Left lung (tissue), 10 donors: Measurements from ENCODE around the gene CALR. TPM values are rescaled to one million over a fixed set of nuclear protein-coding genes. Genes with fewer than 3 reads are reported as not detected.
A peak's percentile ranks its signal among the peaks of the same experiment; 100 is the strongest.

Source experiments
- ATAC-seq: fragments of 200-7000 bp; cut with Tn5 transposase; one replicate; pipeline ENCODE4 v1.9.1; 2020; ENCODE audit warnings: moderate library complexity
- DNase-seq, 4 donors: peaks; one replicate each; pipeline ENCODE4 v3.0.0-alpha.2; 2013 to 2020
- H3K27ac ChIP-seq, 2 donors: fragments of 200-600 bp; sonication (generic) in 1 of 2; one replicate each; pipeline versions ENCODE4 v1.5.0 to v1.8.0; 2020 to 2021
- H3K27me3 ChIP-seq, 2 donors: fragments of 200-600 bp; sonication (generic) in 1 of 2; one replicate each; pipeline versions ENCODE4 v1.5.0 to v1.8.0; 2020 to 2021
- H3K36me3 ChIP-seq, 2 donors: fragments of 200-600 bp; sonication (generic) in 1 of 2; one replicate each; pipeline versions ENCODE4 v1.5.0 to v1.8.0; 2020 to 2021
- H3K4me1 ChIP-seq, 2 donors: fragments of 200-600 bp; one replicate each; pipeline ENCODE4 v1.8.0; 2021
- H3K4me3 ChIP-seq, 2 donors: fragments of 200-600 bp; sonication (generic) in 1 of 2; one replicate each; pipeline versions ENCODE4 v1.5.0 to v1.8.0; 2020 to 2021; ENCODE audit warnings: mild to moderate bottlenecking in 1 of 2
- H3K9me3 ChIP-seq, 2 donors: fragments of 200-600 bp; sonication (generic) in 1 of 2; one replicate each; pipeline versions ENCODE4 v1.5.0 to v1.8.0; 2020 to 2021
- intact Hi-C, 2 donors: fragments of 100-400 bp; cut with DNase I; formaldehyde crosslinking; loops; one replicate each; pipeline versions ENCODE4 v1.11.2 to v1.14.2; 2022
- polyA plus RNA-seq, 6 donors: library from polyadenylated mRNA; unstranded; fragments of 120-200 nt; gene quantifications; one replicate each; pipeline ENCODE4 v1.2.1, GENCODE V29; 2013; ENCODE audit not compliant: insufficient read length in 6 of 6
- total RNA-seq, 2 donors: library from RNA; stranded (reverse); fragmentation: NEBNext Ultra II Directional; extraction: Animal tissue kit (Norgen Biotek cat#: 25700); gene quantifications; one replicate each; pipeline ENCODE4 v1.2.1, GENCODE V29; 2021
- TF ChIP-seq, protein P1 (sequence below), 2 donors: fragments of 200-600 bp; sonication (generic) in 1 of 2; IDR thresholded peaks; one replicate each; pipeline versions ENCODE4 v1.5.0 to v1.8.0; 2021; ENCODE audit warnings: antibody characterized with exemption in 2 of 2
- donor health status: DM: no; HTN: yes; CAD: no.
- donor health status: DM: no; HTN: no; CAD: no.

The CALR gene
- total and polyA plus RNA-seq, 8 donors, result 654 to 1,778 (median 814) TPM

DNA sequence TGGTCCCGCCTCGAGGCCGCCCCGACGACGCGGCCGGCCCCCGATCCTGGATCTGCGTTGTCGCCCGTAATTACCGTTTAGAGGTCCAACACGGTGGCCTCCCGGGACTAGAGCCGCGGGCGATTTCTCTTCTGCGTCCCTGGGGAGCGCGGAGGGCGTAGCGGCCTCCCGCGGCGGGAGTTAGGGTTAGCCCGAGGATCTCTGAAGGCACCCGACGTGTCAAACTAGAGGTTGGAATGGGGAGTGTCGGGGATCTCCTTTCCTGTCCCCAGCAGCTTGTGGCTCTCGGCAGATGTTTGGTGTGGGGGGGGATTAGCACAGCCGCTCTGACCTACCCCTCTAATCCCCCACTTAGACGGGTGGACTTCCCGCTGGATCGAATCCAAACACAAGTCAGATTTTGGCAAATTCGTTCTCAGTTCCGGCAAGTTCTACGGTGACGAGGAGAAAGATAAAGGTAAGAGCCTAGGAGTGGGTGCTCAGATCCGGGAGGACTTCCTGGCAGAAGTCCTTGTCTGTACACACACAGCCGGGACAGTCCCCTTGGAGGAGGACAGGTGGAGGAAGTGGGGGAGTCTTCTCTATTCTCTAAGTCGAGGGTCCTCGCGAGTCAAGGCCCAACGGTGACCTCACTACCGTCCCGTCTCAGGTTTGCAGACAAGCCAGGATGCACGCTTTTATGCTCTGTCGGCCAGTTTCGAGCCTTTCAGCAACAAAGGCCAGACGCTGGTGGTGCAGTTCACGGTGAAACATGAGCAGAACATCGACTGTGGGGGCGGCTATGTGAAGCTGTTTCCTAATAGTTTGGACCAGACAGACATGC, 581 bp downstream of the CALR start:
- peak overlapping the region; percentile 87 to 93 for H3K27ac ChIP-seq
- no peak for DNase-seq
- peaks cover 4 to 49% of the 10 kb centered on the region in 2 donors for H3K36me3 ChIP-seq
- no peaks in the 10 kb centered on the region for H3K27me3 ChIP-seq
- ATAC-seq, result peak; percentile 25
- intact Hi-C loops, result no loop called here
- H3K4me1 ChIP-seq, result peaks cover 31 to 67% of the 10 kb centered on the region in 2 donors
- H3K4me3 ChIP-seq, result peak overlapping the region; percentile 89 to 100
- TF ChIP-seq, protein P1, sequence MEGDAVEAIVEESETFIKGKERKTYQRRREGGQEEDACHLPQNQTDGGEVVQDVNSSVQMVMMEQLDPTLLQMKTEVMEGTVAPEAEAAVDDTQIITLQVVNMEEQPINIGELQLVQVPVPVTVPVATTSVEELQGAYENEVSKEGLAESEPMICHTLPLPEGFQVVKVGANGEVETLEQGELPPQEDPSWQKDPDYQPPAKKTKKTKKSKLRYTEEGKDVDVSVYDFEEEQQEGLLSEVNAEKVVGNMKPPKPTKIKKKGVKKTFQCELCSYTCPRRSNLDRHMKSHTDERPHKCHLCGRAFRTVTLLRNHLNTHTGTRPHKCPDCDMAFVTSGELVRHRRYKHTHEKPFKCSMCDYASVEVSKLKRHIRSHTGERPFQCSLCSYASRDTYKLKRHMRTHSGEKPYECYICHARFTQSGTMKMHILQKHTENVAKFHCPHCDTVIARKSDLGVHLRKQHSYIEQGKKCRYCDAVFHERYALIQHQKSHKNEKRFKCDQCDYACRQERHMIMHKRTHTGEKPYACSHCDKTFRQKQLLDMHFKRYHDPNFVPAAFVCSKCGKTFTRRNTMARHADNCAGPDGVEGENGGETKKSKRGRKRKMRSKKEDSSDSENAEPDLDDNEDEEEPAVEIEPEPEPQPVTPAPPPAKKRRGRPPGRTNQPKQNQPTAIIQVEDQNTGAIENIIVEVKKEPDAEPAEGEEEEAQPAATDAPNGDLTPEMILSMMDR (IDR thresholded peaks at IDR 0.05), result peak in 1 of 2 donors; percentile 9
- no peaks in the 10 kb centered on the region for H3K9me3 ChIP-seq

DNA sequence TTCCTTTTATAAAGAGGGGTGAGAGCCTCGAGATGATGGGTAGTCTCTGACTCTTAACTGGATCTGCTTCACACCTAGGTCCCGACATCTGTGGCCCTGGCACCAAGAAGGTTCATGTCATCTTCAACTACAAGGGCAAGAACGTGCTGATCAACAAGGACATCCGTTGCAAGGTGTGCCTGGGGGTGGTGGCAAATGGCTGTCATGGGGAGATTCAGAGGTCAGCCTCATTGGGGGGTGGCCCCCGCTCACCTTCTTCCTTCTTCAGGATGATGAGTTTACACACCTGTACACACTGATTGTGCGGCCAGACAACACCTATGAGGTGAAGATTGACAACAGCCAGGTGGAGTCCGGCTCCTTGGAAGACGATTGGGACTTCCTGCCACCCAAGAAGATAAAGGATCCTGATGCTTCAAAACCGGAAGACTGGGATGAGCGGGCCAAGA, 1.6 kb downstream of the CALR start:
- DNase-seq (no peak), ATAC-seq (no peak)
- Histone ChIP-seq H3K36me3 (peaks cover 4 to 59% of the 10 kb centered on the region in 2 donors), H3K27me3 (no peaks in the 10 kb centered on the region), H3K4me1 (peaks cover 31 to 74% of the 10 kb centered on the region in 2 donors), H3K9me3 (no peaks in the 10 kb centered on the region), H3K4me3 (peak overlapping the region; percentile 89 to 100), H3K27ac (peak overlapping the region in 1 of 2 donors; percentile 93)
- TF ChIP-seq, protein P1 (IDR thresholded peaks at IDR 0.05), result no peak
- intact Hi-C loops, result no loop called here

DNA sequence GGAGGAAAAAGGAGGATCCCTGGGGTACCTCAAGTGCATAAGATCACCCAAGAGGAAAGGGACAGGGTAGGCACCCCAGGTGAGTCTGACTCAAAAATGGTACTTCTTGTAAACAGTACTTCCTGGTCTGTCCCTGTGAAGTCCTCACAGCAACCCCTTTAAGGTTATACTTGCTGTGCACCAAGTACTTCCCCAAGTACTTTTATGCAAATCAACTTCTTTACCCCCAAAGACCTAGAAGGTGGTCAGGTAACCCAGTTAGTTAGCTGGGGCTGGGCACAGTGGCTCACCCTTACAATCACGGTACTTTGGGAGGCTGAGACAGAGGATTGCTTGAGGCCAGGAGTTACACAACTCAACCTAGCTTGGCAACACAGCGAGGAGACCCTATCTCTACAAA, 2.5 kb downstream of the CALR start:
- DNase-seq, result no peak
- no peak for ATAC-seq
- TF ChIP-seq, protein P1 (IDR thresholded peaks at IDR 0.05), result no peak
- intact Hi-C loops, result no loop called here
- Histone ChIP-seq H3K27me3 (no peaks in the 10 kb centered on the region), H3K4me1 (peaks cover 31 to 76% of the 10 kb centered on the region in 2 donors), H3K4me3 (peak overlapping the region in 1 of 2 donors; percentile 89), H3K36me3 (peaks cover 4 to 61% of the 10 kb centered on the region in 2 donors), H3K27ac (peak overlapping the region in 1 of 2 donors; percentile 93), H3K9me3 (no peaks in the 10 kb centered on the region)

DNA sequence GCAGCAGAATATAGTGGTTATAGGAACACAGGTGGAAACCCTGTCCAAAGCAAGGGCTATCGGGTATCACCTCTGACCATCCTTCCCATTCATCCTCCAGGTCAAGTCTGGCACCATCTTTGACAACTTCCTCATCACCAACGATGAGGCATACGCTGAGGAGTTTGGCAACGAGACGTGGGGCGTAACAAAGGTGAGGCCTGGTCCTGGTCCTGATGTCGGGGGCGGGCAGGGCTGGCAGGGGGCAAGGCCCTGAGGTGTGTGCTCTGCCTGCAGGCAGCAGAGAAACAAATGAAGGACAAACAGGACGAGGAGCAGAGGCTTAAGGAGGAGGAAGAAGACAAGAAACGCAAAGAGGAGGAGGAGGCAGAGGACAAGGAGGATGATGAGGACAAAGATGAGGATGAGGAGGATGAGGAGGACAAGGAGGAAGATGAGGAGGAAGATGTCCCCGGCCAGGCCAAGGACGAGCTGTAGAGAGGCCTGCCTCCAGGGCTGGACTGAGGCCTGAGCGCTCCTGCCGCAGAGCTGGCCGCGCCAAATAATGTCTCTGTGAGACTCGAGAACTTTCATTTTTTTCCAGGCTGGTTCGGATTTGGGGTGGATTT, 5.1 kb downstream of the CALR start:
- Histone ChIP-seq H3K4me1 (peaks cover 26 to 83% of the 10 kb centered on the region in 2 donors), H3K9me3 (no peaks in the 10 kb centered on the region), H3K27ac (peak overlapping the region; percentile 7 to 18), H3K27me3 (no peaks in the 10 kb centered on the region), H3K4me3 (peak overlapping the region in 1 of 2 donors; percentile 18), H3K36me3 (peaks cover 4 to 71% of the 10 kb centered on the region in 2 donors)
- intact Hi-C loops, result no loop called here
- DNase-seq (no peak), ATAC-seq (no peak)
- TF ChIP-seq, protein P1 (IDR thresholded peaks at IDR 0.05), result no peak

DNA sequence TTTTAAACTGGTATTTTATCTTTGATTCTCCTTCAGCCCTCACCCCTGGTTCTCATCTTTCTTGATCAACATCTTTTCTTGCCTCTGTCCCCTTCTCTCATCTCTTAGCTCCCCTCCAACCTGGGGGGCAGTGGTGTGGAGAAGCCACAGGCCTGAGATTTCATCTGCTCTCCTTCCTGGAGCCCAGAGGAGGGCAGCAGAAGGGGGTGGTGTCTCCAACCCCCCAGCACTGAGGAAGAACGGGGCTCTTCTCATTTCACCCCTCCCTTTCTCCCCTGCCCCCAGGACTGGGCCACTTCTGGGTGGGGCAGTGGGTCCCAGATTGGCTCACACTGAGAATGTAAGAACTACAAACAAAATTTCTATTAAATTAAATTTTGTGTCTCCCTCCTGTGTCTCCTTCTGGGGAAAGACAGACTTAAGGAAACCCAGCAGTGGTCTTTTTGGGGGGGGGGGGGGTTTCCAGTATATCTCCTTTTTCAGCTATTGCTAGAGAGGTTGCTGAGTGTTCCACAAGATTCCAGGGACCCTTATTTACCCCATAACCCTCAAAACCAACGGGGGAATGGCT, 5.8 kb downstream of the CALR start:
- peaks cover 26 to 88% of the 10 kb centered on the region in 2 donors for H3K4me1 ChIP-seq
- DNase-seq, result no peak
- peak overlapping the region in 1 of 2 donors; percentile 18 for H3K4me3 ChIP-seq
- H3K27me3 ChIP-seq, result no peaks in the 10 kb centered on the region
- no peak overlapping the region for H3K27ac ChIP-seq
- no peak for ATAC-seq
- TF ChIP-seq, protein P1 (IDR thresholded peaks at IDR 0.05), result no peak
- H3K9me3 ChIP-seq, result no peaks in the 10 kb centered on the region
- peaks cover 4 to 77% of the 10 kb centered on the region in 2 donors for H3K36me3 ChIP-seq
- intact Hi-C loops, result no loop called here
